ENCODE data around the gene CTNNA1.

CTNNA1 gene

DNA sequence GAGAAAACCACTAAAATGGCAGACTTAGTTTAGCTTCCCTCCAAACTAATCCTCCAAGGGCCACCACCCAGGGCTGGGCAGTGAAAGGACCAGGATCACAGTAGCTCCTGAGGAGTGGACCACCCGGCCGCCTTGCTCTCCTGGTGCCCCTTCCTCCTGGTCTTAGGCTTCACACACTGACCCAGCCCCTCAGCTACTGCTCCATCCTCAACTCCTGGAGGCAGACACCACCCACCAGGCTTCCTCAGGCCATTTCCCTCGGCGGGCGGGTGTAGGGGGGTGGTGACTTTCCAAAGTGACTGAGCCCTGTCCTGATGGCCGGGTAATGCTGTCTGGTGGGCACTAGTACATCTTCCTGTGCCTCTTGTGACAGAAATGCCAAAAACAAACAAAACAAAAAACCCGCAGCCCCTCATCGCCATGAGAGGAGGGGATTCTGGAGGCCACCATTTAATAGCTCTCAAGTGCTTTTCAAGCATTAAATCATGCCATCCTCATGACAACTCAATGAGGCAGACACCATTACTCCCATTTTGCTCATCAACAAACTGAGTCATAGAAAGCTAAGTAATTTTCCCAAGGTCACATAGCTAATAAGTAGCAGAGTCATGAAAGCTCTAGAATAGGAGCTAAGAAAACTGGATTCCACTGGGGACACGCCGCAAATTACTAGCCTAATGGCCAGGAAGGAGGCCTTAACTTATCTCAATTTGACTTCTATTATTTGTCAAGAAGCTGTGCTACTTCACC, 213.2 kb downstream of the CTNNA1 start:
- DNase-seq (ENCODE audit: low read depth): no peak
- no peak overlapping the region for H3K4me3 ChIP-seq (ENCODE audit: low read length)
- TF ChIP-seq, protein P1, sequence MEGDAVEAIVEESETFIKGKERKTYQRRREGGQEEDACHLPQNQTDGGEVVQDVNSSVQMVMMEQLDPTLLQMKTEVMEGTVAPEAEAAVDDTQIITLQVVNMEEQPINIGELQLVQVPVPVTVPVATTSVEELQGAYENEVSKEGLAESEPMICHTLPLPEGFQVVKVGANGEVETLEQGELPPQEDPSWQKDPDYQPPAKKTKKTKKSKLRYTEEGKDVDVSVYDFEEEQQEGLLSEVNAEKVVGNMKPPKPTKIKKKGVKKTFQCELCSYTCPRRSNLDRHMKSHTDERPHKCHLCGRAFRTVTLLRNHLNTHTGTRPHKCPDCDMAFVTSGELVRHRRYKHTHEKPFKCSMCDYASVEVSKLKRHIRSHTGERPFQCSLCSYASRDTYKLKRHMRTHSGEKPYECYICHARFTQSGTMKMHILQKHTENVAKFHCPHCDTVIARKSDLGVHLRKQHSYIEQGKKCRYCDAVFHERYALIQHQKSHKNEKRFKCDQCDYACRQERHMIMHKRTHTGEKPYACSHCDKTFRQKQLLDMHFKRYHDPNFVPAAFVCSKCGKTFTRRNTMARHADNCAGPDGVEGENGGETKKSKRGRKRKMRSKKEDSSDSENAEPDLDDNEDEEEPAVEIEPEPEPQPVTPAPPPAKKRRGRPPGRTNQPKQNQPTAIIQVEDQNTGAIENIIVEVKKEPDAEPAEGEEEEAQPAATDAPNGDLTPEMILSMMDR (conservative IDR thresholded peaks at IDR 0.05; ENCODE audit: low read depth, low read length): no peak

- H3K4me3 ChIP-seq (ENCODE audit: low read length): no peak overlapping the region
- TF ChIP-seq, protein P1 (conservative IDR thresholded peaks at IDR 0.05; ENCODE audit: low read depth, low read length): no peak
- DNase-seq (ENCODE audit: low read depth): no peak
Measured at GRCh38 chr5:138967791-138968448, 214.7 kb downstream of the CTNNA1 start.

GRCh38 chr5:138968601-138969000, 215.4 kb downstream of the CTNNA1 start:
- TF ChIP-seq, protein P1 (conservative IDR thresholded peaks at IDR 0.05; ENCODE audit: low read depth, low read length): no peak
- no peak for DNase-seq (ENCODE audit: low read depth)
- H3K4me3 ChIP-seq (ENCODE audit: low read length): no peak overlapping the region

DNA sequence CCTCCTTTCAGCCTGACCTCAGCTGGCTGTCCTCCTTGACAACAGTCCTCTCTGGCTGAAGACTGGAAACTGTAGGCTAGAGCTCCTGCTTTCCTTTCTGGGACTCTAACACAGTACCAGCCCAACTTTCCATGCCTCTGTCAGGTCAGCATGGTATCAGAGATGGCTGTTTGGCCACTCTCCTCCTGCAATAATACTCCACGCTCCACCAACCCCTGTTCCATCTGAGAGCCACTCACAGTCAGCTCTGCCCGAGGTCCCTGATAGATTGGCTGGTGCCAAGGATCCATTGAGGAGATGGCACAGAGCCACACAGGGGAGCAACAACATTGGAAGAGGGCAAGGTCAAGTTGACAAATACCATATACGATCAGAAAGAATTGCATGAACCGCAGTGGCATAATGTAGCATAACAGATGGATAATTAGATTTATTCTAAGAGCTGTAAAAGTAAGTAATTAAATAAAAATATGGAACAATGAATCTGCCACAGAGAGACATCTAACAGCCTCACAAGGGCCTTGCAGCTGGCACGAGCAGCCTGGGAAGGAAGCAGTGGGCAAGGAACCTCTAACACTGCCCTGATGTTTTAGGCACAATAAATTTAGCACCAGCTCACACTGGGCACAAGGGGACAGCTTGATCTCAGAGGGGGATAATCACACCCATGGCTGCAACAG, 216.2 kb downstream of the CTNNA1 start:
- DNase-seq (ENCODE audit: low read depth): no peak
- TF ChIP-seq, protein P1 (conservative IDR thresholded peaks at IDR 0.05; ENCODE audit: low read depth, low read length): no peak
- no peak overlapping the region for H3K4me3 ChIP-seq (ENCODE audit: low read length)

- no peak for DNase-seq (ENCODE audit: low read depth)
- no peak overlapping the region for H3K4me3 ChIP-seq (ENCODE audit: low read length)
- TF ChIP-seq, protein P1 (conservative IDR thresholded peaks at IDR 0.05; ENCODE audit: low read depth, low read length): no peak
Measured at GRCh38 chr5:138972230-138972629, 219.0 kb downstream of the CTNNA1 start.

- TF ChIP-seq, protein P1 (conservative IDR thresholded peaks at IDR 0.05; ENCODE audit: low read depth, low read length): peak; percentile 20
- no peak for DNase-seq (ENCODE audit: low read depth)
- no peak overlapping the region for H3K4me3 ChIP-seq (ENCODE audit: low read length)
Measured at GRCh38 chr5:138972836-138973235, 219.6 kb downstream of the CTNNA1 start.

Measured in retinal pigment epithelial cell (primary cell).